Left colon (tissue), 2 donors: ENCODE measurements around the gene TMEM147. TPM values are rescaled to one million over a fixed set of nuclear protein-coding genes. Genes with fewer than 3 reads are reported as not detected.

Experiments used
- ATAC-seq: fragments of 200-7000 bp; cut with Tn5 transposase; one replicate; pipeline ENCODE4 v1.9.1; 2020; ENCODE audit warnings: mild to moderate bottlenecking, moderate library complexity
- DNase-seq, 2 donors: peaks; one replicate each; pipeline ENCODE4 v3.0.0-alpha.2; 2020
- intact Hi-C, 2 donors: fragments of 100-400 bp; cut with DNase I in 1 of 2; cut with micrococcal nuclease in 1 of 2; formaldehyde crosslinking; loops; one replicate each; pipeline versions ENCODE4 v1.11.2 to v1.14.0; 2022; cut with DNase I, micrococcal nuclease
- total RNA-seq, 2 donors: library from RNA; stranded (reverse); fragmentation: NEBNext Ultra II Directional; extraction: Animal tissue kit (Norgen Biotek cat#: 25700); gene quantifications; one replicate each; pipeline ENCODE4 v1.2.1, GENCODE V29; 2021
- donor health status: DM: no; HTN: no; CAD: no.
- donor health status: DM: yes; HTN: yes; CAD: no.

TMEM147 gene
- total RNA-seq, 2 donors from 2014 or later, result 55.1 to 61.2 TPM

- DNase-seq (no peak), ATAC-seq (no peak)
- intact Hi-C loops, result loop anchor here in 1 of 2 donors (10.0 kb wide), 1 partner anchor 174 kb away; the partner anchor contains the start of gene KMT2B
Measured at GRCh38 chr19:35540356-35540927, 5.0 kb upstream of the TMEM147 start.

GRCh38 chr19:35542209-35542608 is 3.2 kb upstream of the TMEM147 start:
- ATAC-seq (no peak), DNase-seq (no peak)
- intact Hi-C loops, result loop anchor here in 1 of 2 donors (10.0 kb wide), 1 partner anchor 173 kb away; the partner anchor contains the start of gene KMT2B

- intact Hi-C loops, result loop anchor here in 1 of 2 donors (10.0 kb wide), 1 partner anchor 171 kb away; the partner anchor contains the start of gene KMT2B
- DNase-seq, result no peak
- no peak for ATAC-seq
Measured at GRCh38 chr19:35543280-35544109, 1.9 kb upstream of the TMEM147 start.

GRCh38 chr19:35544110-35544802 is 1.2 kb upstream of the TMEM147 start:
- intact Hi-C loops, result loop anchor here in 1 of 2 donors (10.0 kb wide), 1 partner anchor 171 kb away; the partner anchor contains the start of gene KMT2B
- no peak for ATAC-seq

GRCh38 chr19:35545855-35546381 is 492 bp downstream of the TMEM147 start:
- ATAC-seq (peak; percentile 61), DNase-seq (peak; percentile 46 to 63)
- intact Hi-C loops, result loop anchor here in 1 of 2 donors (10.0 kb wide), 1 partner anchor 169 kb away; the partner anchor contains the start of gene KMT2B

More at GRCh38 chr19:35544110-35544802, 1.2 kb upstream of the TMEM147 start:
- DNase-seq, result no peak

- intact Hi-C loops, result loop anchor here in 1 of 2 donors (10.0 kb wide), 1 partner anchor 168 kb away; the partner anchor contains the start of gene KMT2B
- DNase-seq (no peak), ATAC-seq (no peak)
Measured at GRCh38 chr19:35546532-35546931, 1.1 kb downstream of the TMEM147 start.

- intact Hi-C loops, result loop anchor here in 1 of 2 donors (10.0 kb wide), 1 partner anchor 166 kb away; the partner anchor contains the start of gene KMT2B
- DNase-seq, result peak; percentile 50
- ATAC-seq, result peak; percentile 37
Measured at GRCh38 chr19:35549174-35549788, 3.9 kb downstream of the TMEM147 start.

- DNase-seq, result no peak
- intact Hi-C loops, result loop anchor here in 1 of 2 donors (10.0 kb wide), 1 partner anchor 165 kb away; the partner anchor contains the start of gene KMT2B
- ATAC-seq, result no peak
Measured at GRCh38 chr19:35549879-35550523, 4.6 kb downstream of the TMEM147 start.

GRCh38 chr19:35551091-35551810 is 5.8 kb downstream of the TMEM147 start:
- no peak for DNase-seq
- intact Hi-C loops, result no loop called here

GRCh38 chr19:35552534-35553384 is 7.3 kb downstream of the TMEM147 start:
- ATAC-seq, result no peak
- intact Hi-C loops, result no loop called here
- no peak for DNase-seq

More at GRCh38 chr19:35551091-35551810, 5.8 kb downstream of the TMEM147 start:
- no peak for ATAC-seq

- DNase-seq (no peak), ATAC-seq (no peak)
- intact Hi-C loops, result no loop called here
Measured at GRCh38 chr19:35553385-35554000, 8.1 kb downstream of the TMEM147 start.

- intact Hi-C loops, result no loop called here
- no peak for DNase-seq
- ATAC-seq, result no peak
Measured at GRCh38 chr19:35554076-35554475, 8.7 kb downstream of the TMEM147 start.

- DNase-seq, result no peak
- ATAC-seq, result no peak
- intact Hi-C loops, result no loop called here
Measured at GRCh38 chr19:35555301-35556005, 10.0 kb downstream of the TMEM147 start.

- intact Hi-C loops, result no loop called here
- DNase-seq (no peak), ATAC-seq (no peak)
Measured at GRCh38 chr19:35556025-35556590, 10.7 kb downstream of the TMEM147 start.
